RWPE2 (cell line): Measurements from ENCODE around the gene PLEKHA5.

Source experiments
- ATAC-seq: fragments of 200-7000 bp; cut with Tn5 transposase; 3 replicates; pipeline ENCODE4 v1.9.1; 2021; ENCODE audit warnings: low read depth
- DNase-seq: peaks from one replicate; pipeline ENCODE4 v3.0.0-alpha.2; 2020; ENCODE audit warnings: low spot score
- H3K27ac ChIP-seq: fragments of 450-650 bp; 2 replicates; pipeline ENCODE4 v1.5.1; 2017; ENCODE audit warnings: mild to moderate bottlenecking; ENCODE audit not compliant: poor library complexity, severe bottlenecking
- H3K27me3 ChIP-seq: fragments of 250-450 bp; sonication (Bioruptor Pico); 2 replicates; pipeline ENCODE4 v1.5.1; 2021; ENCODE audit warnings: mild to moderate bottlenecking, moderate library complexity; ENCODE audit not compliant: insufficient read depth, poor library complexity, severe bottlenecking
- H3K36me3 ChIP-seq: fragments of 250-450 bp; sonication (Bioruptor Pico); 2 replicates; pipeline ENCODE4 v1.5.1; 2020; ENCODE audit warnings: low read depth, mild to moderate bottlenecking, moderate library complexity
- H3K4me1 ChIP-seq: fragments of 250-450 bp; sonication (Bioruptor Pico); 2 replicates; pipeline ENCODE4 v1.5.1; 2021; ENCODE audit warnings: mild to moderate bottlenecking, moderate library complexity; ENCODE audit not compliant: insufficient read depth, poor library complexity, severe bottlenecking
- H3K4me3 ChIP-seq: fragments of 250-450 bp; sonication (Bioruptor Pico); 2 replicates; pipeline ENCODE4 v1.5.1; 2021; ENCODE audit warnings: mild to moderate bottlenecking, moderate library complexity; ENCODE audit not compliant: severe bottlenecking
- H3K9me3 ChIP-seq: fragments of 250-450 bp; sonication (Bioruptor Pico); 2 replicates; pipeline ENCODE4 v1.5.1; 2021; ENCODE audit warnings: mild to moderate bottlenecking, moderate library complexity; ENCODE audit not compliant: severe bottlenecking
- CTCF ChIP-seq: fragments of 450-650 bp; IDR thresholded peaks from one replicate; pipeline ENCODE4 v1.5.1; 2017; ENCODE audit warnings: mild to moderate bottlenecking, moderate library complexity; ENCODE audit not compliant: poor library complexity, severe bottlenecking

The PLEKHA5 gene

GRCh38 chr12:19129486-19130223, at the start of gene PLEKHA5:
Gene PLEKHA5 (plus strand): TSS chr12:19129733. CDS start chr12:19129800, 67 bp downstream.
- Histone ChIP-seq H3K27me3 (no peaks in the 10 kb centered on the region), H3K4me3 (peak within 1 kb of the TSS; percentile 66), H3K36me3 (no peaks in the 10 kb centered on the region; the same call in 1 of the 2 replicates), H3K4me1 (no peaks in the 10 kb centered on the region), H3K27ac (peak within 1 kb of the TSS; percentile 83), H3K9me3 (no peaks in the 10 kb centered on the region)
- TF ChIP-seq CTCF: peak; percentile 18
- ATAC-seq: peak; percentile 59
- DNase-seq: no peak

GRCh38 chr12:19080918-19081317, 48.6 kb upstream of the PLEKHA5 start:
- Histone ChIP-seq H3K36me3 (no peaks in the 10 kb centered on the region), H3K9me3 (no peaks in the 10 kb centered on the region), H3K4me1 (no peaks in the 10 kb centered on the region), H3K27ac (no peak overlapping the region), H3K4me3 (no peak overlapping the region), H3K27me3 (no peaks in the 10 kb centered on the region)
- DNase-seq (no peak), ATAC-seq (no peak)
- no peak for TF ChIP-seq CTCF

GRCh38 chr12:19082365-19082911, 47.1 kb upstream of the PLEKHA5 start:
- Histone ChIP-seq H3K4me3 (no peak overlapping the region), H3K36me3 (no peaks in the 10 kb centered on the region), H3K27me3 (no peaks in the 10 kb centered on the region), H3K27ac (no peak overlapping the region), H3K4me1 (no peaks in the 10 kb centered on the region), H3K9me3 (no peaks in the 10 kb centered on the region)
- ATAC-seq: no peak
- no peak for DNase-seq
- no peak for TF ChIP-seq CTCF

GRCh38 chr12:19084547-19084946, 45.0 kb upstream of the PLEKHA5 start:
- DNase-seq: no peak
- no peaks in the 10 kb centered on the region for H3K9me3 ChIP-seq
- no peaks in the 10 kb centered on the region for H3K27me3 ChIP-seq
- ATAC-seq: no peak
- TF ChIP-seq CTCF: no peak
- H3K4me1 ChIP-seq: no peaks in the 10 kb centered on the region
- H3K36me3 ChIP-seq: no peaks in the 10 kb centered on the region
- no peak overlapping the region for H3K4me3 ChIP-seq
- H3K27ac ChIP-seq: no peak overlapping the region

- ATAC-seq (no peak), DNase-seq (no peak)
- TF ChIP-seq CTCF: no peak
- H3K9me3 ChIP-seq: no peaks in the 10 kb centered on the region
- no peaks in the 10 kb centered on the region for H3K27me3 ChIP-seq
- H3K4me1 ChIP-seq: no peaks in the 10 kb centered on the region
- H3K36me3 ChIP-seq: no peaks in the 10 kb centered on the region
- H3K27ac ChIP-seq: no peak overlapping the region
- no peak overlapping the region for H3K4me3 ChIP-seq
Measured at GRCh38 chr12:19085090-19085489, 44.4 kb upstream of the PLEKHA5 start.
